HCT116 (cell line): Measurements from ENCODE around the gene TEX2. TPM values are rescaled to one million over a fixed set of nuclear protein-coding genes. Genes with fewer than 3 reads are reported as not detected.

Source experiments
- ATAC-seq: fragments of 200-7000 bp; cut with Tn5 transposase; 2 replicates; pipeline ENCODE4 v1.9.1; 2020; ENCODE audit warnings: mild to moderate bottlenecking, moderate library complexity
- BruUV-seq: library from RNA; stranded (reverse); fragments of 400-500 nt; replicated peaks from 2 replicates; lab custom pipeline; 2021; lab: Mats Ljungman, UMichigan
- CTCF ChIA-PET: fragments of 300-600 bp; sonication (Branson Sonifier 250); formaldehyde crosslinking; loops from one replicate; lab custom pipeline; 2021; ENCODE audit warnings: antibody characterized with exemption; lab: Charles Lee
- POLR2A ChIA-PET: fragments of 300-600, 350-600 bp; sonication (Branson Sonifier 250); formaldehyde crosslinking; loops from one replicate; lab custom pipeline; 2021; ENCODE audit warnings: antibody characterized with exemption; lab: Charles Lee
- RAD21 ChIA-PET, 2 experiments: fragments of 300-600 bp; sonication (Branson Sonifier 250); formaldehyde crosslinking; loops; one replicate each; lab custom pipeline; 2023; ENCODE audit warnings: low total read pairs in 2 of 2; ENCODE audit not compliant: uncharacterized antibody in 2 of 2, unreplicated experiment in 2 of 2, low non-redundant PET in 1 of 2; lab: Charles Lee
- DNase-seq: peaks from one replicate; pipeline ENCODE4 v3.0.0-alpha.2; 2010; ENCODE audit warnings: low read depth, low spot score
- H2AFZ ChIP-seq: fragments of 200-600 bp; shearing (Covaris generic), sonication (generic); 2 replicates; pipeline ENCODE4 v1.6.1; 2017; ENCODE audit warnings: low read depth, mixed run types, mixed read lengths, antibody characterized with exemption, low read length; ENCODE audit not compliant: poor library complexity, severe bottlenecking
- H3K27ac ChIP-seq: 2 replicates; pipeline ENCODE4 v1.5.1; 2012; ENCODE audit warnings: low read depth, low read length
- H3K27me3 ChIP-seq: fragments of 200-600 bp; sonication (generic); 2 replicates; pipeline ENCODE4 v1.6.1; 2016; ENCODE audit warnings: mixed run types, low read length, mixed read lengths; ENCODE audit not compliant: insufficient read depth
- H3K36me3 ChIP-seq, 2 experiments: fragments of 200-500 bp in 1 of 2; fragments of 200-600 bp in 1 of 2; sonication (Bioruptor generic) in 1 of 2; sonication (generic) in 1 of 2; 2 replicates each; pipeline versions ENCODE4 v1.5.1 to v1.6.1; 2014 to 2016; ENCODE audit warnings: low read length in 2 of 2, inconsistent platforms in 1 of 2, mixed read lengths in 1 of 2, mixed run types in 1 of 2; ENCODE audit not compliant: insufficient read depth in 2 of 2, control insufficient read depth in 1 of 2
- H3K4me1 ChIP-seq, 2 experiments: fragments of 200-600 bp in 1 of 2; sonication (generic) in 1 of 2; 2 replicates each; pipeline versions ENCODE4 v1.5.1 to v1.6.1; 2012 to 2017; ENCODE audit warnings: low read length in 2 of 2, inconsistent platforms in 1 of 2, mild to moderate bottlenecking in 1 of 2, mixed read lengths in 1 of 2, mixed run types in 1 of 2, moderate library complexity in 1 of 2; ENCODE audit not compliant: insufficient read depth in 2 of 2, control insufficient read depth in 1 of 2
- H3K4me2 ChIP-seq: fragments of 200-600 bp; sonication (generic); 2 replicates; pipeline ENCODE4 v1.6.1; 2017; ENCODE audit warnings: mixed run types, low read length, mixed read lengths
- H3K4me3 ChIP-seq, 2 experiments: fragments of 200-600 bp in 1 of 2; sonication (generic) in 1 of 2; replicated peaks in 1 of 2; 2 replicates each; pipeline ENCODE4 v1.5.1; 2011 to 2016; ENCODE audit warnings: low read length in 2 of 2, control low read depth in 1 of 2, low read depth in 1 of 2, mild to moderate bottlenecking in 1 of 2, mixed read lengths in 1 of 2, mixed run types in 1 of 2
- H3K79me2 ChIP-seq: fragments of 200-600 bp; sonication (generic); 2 replicates; pipeline ENCODE4 v1.6.1; 2017; ENCODE audit warnings: mild to moderate bottlenecking, mixed run types, low read length, moderate library complexity, mixed read lengths; ENCODE audit not compliant: insufficient read depth
- H3K9ac ChIP-seq: fragments of 200-600 bp; sonication (generic); 2 replicates; pipeline ENCODE4 v1.6.1; 2016; ENCODE audit warnings: low read length, mixed read lengths
- H3K9me2 ChIP-seq: fragments of 200-600 bp; sonication (generic), shearing (Covaris generic); 2 replicates; pipeline ENCODE4 v1.6.1; 2017; ENCODE audit warnings: mixed run types, mild to moderate bottlenecking, moderate library complexity; ENCODE audit not compliant: insufficient read depth
- H3K9me3 ChIP-seq, 2 experiments: fragments of 200-500 bp in 1 of 2; fragments of 200-600 bp in 1 of 2; sonication (Bioruptor generic) in 1 of 2; sonication (generic) in 1 of 2; 2 replicates each; pipeline ENCODE4 v1.6.1; 2014 to 2017; ENCODE audit warnings: low read length in 2 of 2, mixed read lengths in 2 of 2, inconsistent platforms in 1 of 2, low read depth in 1 of 2, mild to moderate bottlenecking in 1 of 2, mixed run types in 1 of 2, moderate library complexity in 1 of 2; ENCODE audit not compliant: control insufficient read depth in 1 of 2, insufficient read depth in 1 of 2
- H4K20me1 ChIP-seq: fragments of 200-600 bp; sonication (generic), shearing (Covaris generic); 2 replicates; pipeline ENCODE4 v1.6.1; 2017; ENCODE audit warnings: mixed run types, mild to moderate bottlenecking, moderate library complexity; ENCODE audit not compliant: insufficient read depth
- CBX3 ChIP-seq: IDR thresholded peaks from 2 replicates; pipeline ENCODE4 v1.6.1; 2012; ENCODE audit warnings: low read depth
- CEBPB ChIP-seq: IDR thresholded peaks from 2 replicates; pipeline ENCODE4 v1.6.1; 2012; ENCODE audit warnings: low read depth
- EGR1 ChIP-seq: IDR thresholded peaks from 2 replicates; pipeline ENCODE4 v1.6.1; 2012; ENCODE audit warnings: low read depth
- ELF1 ChIP-seq: IDR thresholded peaks from 2 replicates; pipeline ENCODE4 v1.6.1; 2012; ENCODE audit warnings: low read depth, borderline replicate concordance
- EZH2phosphoT487 ChIP-seq: fragments of 200-600 bp; IDR thresholded peaks from 2 replicates; pipeline ENCODE4 v1.6.1; 2018; ENCODE audit warnings: antibody characterized with exemption, borderline replicate concordance
- FOSL1 ChIP-seq: IDR thresholded peaks from 2 replicates; pipeline ENCODE4 v1.6.1; 2012; ENCODE audit warnings: low read depth
- POLR2A ChIP-seq: IDR thresholded peaks from 2 replicates; pipeline ENCODE4 v1.7.0; 2011; ENCODE audit warnings: borderline replicate concordance; ENCODE audit not compliant: insufficient read depth, insufficient read length; ENCODE audit errors: extremely low read depth
- POLR2AphosphoS5 ChIP-seq: IDR thresholded peaks from 2 replicates; pipeline ENCODE4 v1.6.1; 2011; ENCODE audit warnings: mild to moderate bottlenecking, low read depth, low read length, moderate library complexity
- RAD21 ChIP-seq: IDR thresholded peaks from 2 replicates; pipeline ENCODE4 v1.6.1; 2012; ENCODE audit warnings: low read depth, mild to moderate bottlenecking
- SIN3A ChIP-seq: IDR thresholded peaks from 2 replicates; pipeline ENCODE4 v1.6.1; 2012; ENCODE audit warnings: low read depth
- SP1 ChIP-seq: IDR thresholded peaks from 2 replicates; pipeline ENCODE4 v1.6.1; 2012; ENCODE audit warnings: low read depth
- SRF ChIP-seq: IDR thresholded peaks from 2 replicates; pipeline ENCODE4 v1.6.1; 2012; ENCODE audit warnings: low read depth
- TCF7L2 ChIP-seq: IDR thresholded peaks from 2 replicates; pipeline ENCODE4 v1.7.0; 2011; ENCODE audit warnings: borderline replicate concordance, inconsistent platforms; ENCODE audit not compliant: insufficient read depth, insufficient read length; ENCODE audit errors: extremely low read depth
- YY1 ChIP-seq: IDR thresholded peaks from 2 replicates; pipeline ENCODE4 v1.6.1; 2011; ENCODE audit warnings: low read length, low read depth, moderate library complexity, mild to moderate bottlenecking; ENCODE audit not compliant: insufficient replicate concordance; ENCODE audit errors: extremely low read depth
- ZFX ChIP-seq: fragments of 450-650 bp; IDR thresholded peaks from 2 replicates; pipeline ENCODE4 v1.6.1; 2017
- ZNF274 ChIP-seq: fragments of 200-500 bp; sonication (Bioruptor generic); IDR thresholded peaks from 2 replicates; pipeline ENCODE4 v1.6.1; 2014; ENCODE audit warnings: mild to moderate bottlenecking, low read depth, low read length, inconsistent platforms
- intact Hi-C: fragments of 100-400 bp; cut with micrococcal nuclease; formaldehyde crosslinking; loops from 2 replicates; pipeline ENCODE4 v1.10.0; 2022
- total RNA-seq: library from RNA; stranded (reverse); gene quantifications from one replicate; pipeline ENCODE4 v1.2.1, GENCODE V29; 2021; ENCODE audit not compliant: unreplicated experiment
- TF ChIP-seq, protein P1 (sequence below): IDR thresholded peaks from 2 replicates; pipeline ENCODE4 v1.6.1; 2012
- TF ChIP-seq, protein P2 (sequence below), 3 experiments: fragments of 200-600 bp in 1 of 3; sonication (generic) in 1 of 3; IDR thresholded peaks in 2 of 3; conservative IDR thresholded peaks in 1 of 3; 2 replicates each; pipeline ENCODE4 v1.5.1; 2012 to 2017; ENCODE audit warnings: low read depth in 2 of 3, low read length in 2 of 3, antibody characterized with exemption in 1 of 3, borderline replicate concordance in 1 of 3, control low read depth in 1 of 3, mild to moderate bottlenecking in 1 of 3, mixed read lengths in 1 of 3, mixed run types in 1 of 3, moderate library complexity in 1 of 3; ENCODE audit not compliant: insufficient read depth in 1 of 3
- TF ChIP-seq, protein P3 (sequence below): IDR thresholded peaks from 2 replicates; pipeline ENCODE4 v1.6.1; 2012
- TF ChIP-seq, protein P4 (sequence below): IDR thresholded peaks from 2 replicates; pipeline ENCODE4 v1.6.1; 2011; ENCODE audit warnings: mild to moderate bottlenecking, low read length, moderate library complexity; ENCODE audit not compliant: insufficient replicate concordance; ENCODE audit errors: extremely low read depth

The TEX2 gene
- total RNA-seq, 1 experiment from 2014 or later: 24.6 TPM

DNA sequence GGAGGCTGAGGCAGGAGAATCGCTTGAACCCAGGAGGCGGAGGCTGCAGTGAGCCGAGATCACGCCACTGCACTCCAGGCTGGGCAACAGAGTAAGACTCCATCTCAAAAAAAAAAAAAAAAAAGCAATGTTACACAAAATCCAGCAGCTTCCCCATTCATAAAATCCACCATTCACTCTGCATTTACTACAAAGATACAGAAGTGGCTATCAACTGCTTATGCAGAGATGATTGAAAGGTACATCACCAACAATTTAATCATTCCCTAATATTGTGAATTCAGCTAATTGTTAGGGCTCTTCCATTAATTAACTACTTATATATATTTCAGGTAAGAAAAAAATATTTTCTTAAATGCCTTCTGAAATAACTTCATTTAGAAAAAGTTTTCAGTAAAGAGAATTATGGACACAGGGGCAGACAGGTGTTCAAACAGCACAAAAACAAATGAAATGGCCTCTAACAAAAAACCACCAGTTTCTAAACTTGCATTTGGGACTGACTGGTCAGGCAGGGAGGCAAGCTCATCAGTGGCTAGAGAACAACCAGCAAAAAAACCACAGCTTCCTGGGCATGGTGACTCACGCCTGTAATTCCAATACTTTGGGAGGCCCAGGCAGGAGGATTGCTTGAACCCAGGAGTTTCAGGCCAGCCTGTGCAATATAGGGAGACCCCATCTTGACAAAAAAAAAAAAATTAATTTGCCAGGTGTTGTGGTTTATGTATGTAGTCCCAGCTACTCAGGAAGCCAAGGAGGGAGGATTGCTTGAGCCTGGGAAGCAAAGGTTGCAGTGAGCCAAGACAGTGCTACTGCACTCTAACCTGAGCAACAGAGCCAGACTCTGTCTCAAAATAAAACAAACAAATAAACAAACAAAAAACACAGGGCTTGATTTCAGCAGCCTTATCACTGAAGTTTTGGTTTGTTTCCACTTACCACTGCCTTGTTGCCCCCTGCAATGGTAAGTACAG lies 159.4 kb downstream of the TEX2 start:
- ATAC-seq (peak; percentile 83), DNase-seq (peak; percentile 62)
- Histone ChIP-seq H3K4me2 (peak overlapping the region; percentile 73), H4K20me1 (no peaks in the 10 kb centered on the region), H3K79me2 (peaks cover 9% of the 10 kb centered on the region; the same call in 1 of the 2 replicates), H3K4me1 (peaks cover 19 to 49% of the 10 kb centered on the region in 2 experiments), H3K9ac (0 out of 2 replicates have a peak overlapping the region, but pooled peaks have one; percentile 2), H3K9me3 (no peaks in the 10 kb centered on the region), H3K36me3 (no peaks in the 10 kb centered on the region), H2AFZ (no peak overlapping the region), H3K9me2 (no peaks in the 10 kb centered on the region), H3K27ac (no peak overlapping the region), H3K4me3 (peak overlapping the region; percentile 4 to 22; a peak in 2 of 4 replicates), H3K27me3 (no peaks in the 10 kb centered on the region)
- no TSS peak for BruUV-seq
- ChIA-PET CTCF (interaction anchor here (1.1 to 1.8 kb wide), 4 partner anchors 30 to 78 kb away, joined by 5 to 6 read pairs (median 6); no protein-coding TSS in a partner anchor), POLR2A (interaction anchor here (0.8 to 1.3 kb wide), 6 partner anchors 14 to 26 kb away, joined by 3 to 6 read pairs (median 4); no protein-coding TSS in a partner anchor), RAD21 (interaction anchor here in 1 of 2 experiments (1.6 kb wide), 1 partner anchor 30 kb away, joined by 5 read pairs; no protein-coding TSS in a partner anchor)
- intact Hi-C loops: no loop called here
- TF ChIP-seq POLR2A: no peak
- TF ChIP-seq CBX3: peak; percentile 88
- peak; percentile 87 for TF ChIP-seq FOSL1
- TF ChIP-seq TCF7L2: no peak
- no peak for TF ChIP-seq SRF
- TF ChIP-seq, protein P1, sequence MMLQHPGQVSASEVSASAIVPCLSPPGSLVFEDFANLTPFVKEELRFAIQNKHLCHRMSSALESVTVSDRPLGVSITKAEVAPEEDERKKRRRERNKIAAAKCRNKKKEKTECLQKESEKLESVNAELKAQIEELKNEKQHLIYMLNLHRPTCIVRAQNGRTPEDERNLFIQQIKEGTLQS: no peak
- no peak for TF ChIP-seq ELF1
- TF ChIP-seq POLR2AphosphoS5: peak; percentile 46; the same call in 1 of the 2 replicates
- TF ChIP-seq EZH2phosphoT487: no peak
- TF ChIP-seq ZFX: no peak
- TF ChIP-seq YY1: no peak
- TF ChIP-seq, protein P2, sequence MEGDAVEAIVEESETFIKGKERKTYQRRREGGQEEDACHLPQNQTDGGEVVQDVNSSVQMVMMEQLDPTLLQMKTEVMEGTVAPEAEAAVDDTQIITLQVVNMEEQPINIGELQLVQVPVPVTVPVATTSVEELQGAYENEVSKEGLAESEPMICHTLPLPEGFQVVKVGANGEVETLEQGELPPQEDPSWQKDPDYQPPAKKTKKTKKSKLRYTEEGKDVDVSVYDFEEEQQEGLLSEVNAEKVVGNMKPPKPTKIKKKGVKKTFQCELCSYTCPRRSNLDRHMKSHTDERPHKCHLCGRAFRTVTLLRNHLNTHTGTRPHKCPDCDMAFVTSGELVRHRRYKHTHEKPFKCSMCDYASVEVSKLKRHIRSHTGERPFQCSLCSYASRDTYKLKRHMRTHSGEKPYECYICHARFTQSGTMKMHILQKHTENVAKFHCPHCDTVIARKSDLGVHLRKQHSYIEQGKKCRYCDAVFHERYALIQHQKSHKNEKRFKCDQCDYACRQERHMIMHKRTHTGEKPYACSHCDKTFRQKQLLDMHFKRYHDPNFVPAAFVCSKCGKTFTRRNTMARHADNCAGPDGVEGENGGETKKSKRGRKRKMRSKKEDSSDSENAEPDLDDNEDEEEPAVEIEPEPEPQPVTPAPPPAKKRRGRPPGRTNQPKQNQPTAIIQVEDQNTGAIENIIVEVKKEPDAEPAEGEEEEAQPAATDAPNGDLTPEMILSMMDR (IDR thresholded peaks at IDR 0.05 in 2 of 3, conservative IDR thresholded peaks at IDR 0.05 in 1 of 3; ENCODE audit: borderline replicate concordance in 1 of 3, insufficient read depth in 1 of 3, low read depth in 2 of 3, low read length in 2 of 3): no peak
- TF ChIP-seq SIN3A: 0 out of 2 replicates have a peak, but pooled peaks have one; percentile 5
- no peak for TF ChIP-seq CEBPB
- TF ChIP-seq SP1: peak; percentile 83
- TF ChIP-seq ZNF274: no peak
- peak; percentile 47; the same call in 1 of the 2 replicates for TF ChIP-seq EGR1
- TF ChIP-seq, protein P3, sequence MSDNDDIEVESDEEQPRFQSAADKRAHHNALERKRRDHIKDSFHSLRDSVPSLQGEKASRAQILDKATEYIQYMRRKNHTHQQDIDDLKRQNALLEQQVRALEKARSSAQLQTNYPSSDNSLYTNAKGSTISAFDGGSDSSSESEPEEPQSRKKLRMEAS: 0 out of 2 replicates have a peak, but pooled peaks have one; percentile 46
- TF ChIP-seq RAD21: peak; percentile 2; the same call in 1 of the 2 replicates
- TF ChIP-seq, protein P4, sequence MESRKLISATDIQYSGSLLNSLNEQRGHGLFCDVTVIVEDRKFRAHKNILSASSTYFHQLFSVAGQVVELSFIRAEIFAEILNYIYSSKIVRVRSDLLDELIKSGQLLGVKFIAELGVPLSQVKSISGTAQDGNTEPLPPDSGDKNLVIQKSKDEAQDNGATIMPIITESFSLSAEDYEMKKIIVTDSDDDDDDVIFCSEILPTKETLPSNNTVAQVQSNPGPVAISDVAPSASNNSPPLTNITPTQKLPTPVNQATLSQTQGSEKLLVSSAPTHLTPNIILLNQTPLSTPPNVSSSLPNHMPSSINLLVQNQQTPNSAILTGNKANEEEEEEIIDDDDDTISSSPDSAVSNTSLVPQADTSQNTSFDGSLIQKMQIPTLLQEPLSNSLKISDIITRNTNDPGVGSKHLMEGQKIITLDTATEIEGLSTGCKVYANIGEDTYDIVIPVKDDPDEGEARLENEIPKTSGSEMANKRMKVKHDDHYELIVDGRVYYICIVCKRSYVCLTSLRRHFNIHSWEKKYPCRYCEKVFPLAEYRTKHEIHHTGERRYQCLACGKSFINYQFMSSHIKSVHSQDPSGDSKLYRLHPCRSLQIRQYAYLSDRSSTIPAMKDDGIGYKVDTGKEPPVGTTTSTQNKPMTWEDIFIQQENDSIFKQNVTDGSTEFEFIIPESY: no peak
